Hematopoietic multipotent progenitor cell treated with erythropoietin and hydrocortisone succinate and interleukin-3 and kit ligand, for 4 days (in vitro differentiated cells): Measurements from ENCODE around the gene DEFB114.

Experiments used
- DNase-seq: peaks from one replicate; pipeline ENCODE4 v3.0.0-alpha.2; 2015

Gene DEFB114

DNA sequence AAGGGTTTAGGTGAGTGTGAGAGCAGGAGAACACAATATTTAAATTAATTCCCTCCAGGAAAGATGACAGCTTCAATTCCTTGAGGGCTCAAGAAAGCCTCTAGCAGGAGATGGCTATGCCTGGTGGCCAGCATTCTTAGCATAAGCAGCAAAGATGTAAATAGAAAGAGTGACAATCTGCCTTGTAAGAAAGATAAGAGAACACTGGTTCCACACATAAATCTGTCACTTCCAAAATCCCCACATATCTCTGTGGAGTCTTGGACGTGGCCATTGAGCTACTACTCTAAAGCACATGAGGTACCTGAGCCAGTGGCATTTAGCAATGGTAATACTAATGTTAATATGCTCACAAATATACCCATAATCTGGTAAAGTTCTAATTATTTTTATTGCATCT lies 29.2 kb downstream of the DEFB114 start:
- DNase-seq, result no peak

- DNase-seq, result no peak
Measured at GRCh38 chr6:49933526-49933925, 30.4 kb downstream of the DEFB114 start.

GRCh38 chr6:49929340-49929739 lies 34.6 kb downstream of the DEFB114 start:
- DNase-seq, result no peak

DNA sequence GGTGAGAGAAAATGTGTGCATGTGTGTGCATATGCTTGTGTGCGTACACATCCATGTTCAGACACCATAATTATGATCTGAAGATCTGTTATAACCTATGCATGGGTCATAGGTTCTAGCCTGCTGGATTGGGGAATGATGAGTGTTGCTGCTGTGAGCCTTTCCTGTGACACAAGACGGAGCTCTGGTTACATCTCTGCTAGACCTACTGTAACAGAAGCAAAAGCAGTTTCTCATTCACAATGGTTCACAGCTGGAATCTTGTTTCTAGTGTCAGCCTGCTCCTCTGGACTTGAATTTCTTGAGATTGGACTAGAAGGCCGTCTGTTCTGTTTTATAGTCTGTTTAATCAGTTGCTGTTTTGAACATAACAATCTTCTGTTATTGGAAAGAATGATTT lies 40.1 kb downstream of the DEFB114 start:
- no peak for DNase-seq

DNA sequence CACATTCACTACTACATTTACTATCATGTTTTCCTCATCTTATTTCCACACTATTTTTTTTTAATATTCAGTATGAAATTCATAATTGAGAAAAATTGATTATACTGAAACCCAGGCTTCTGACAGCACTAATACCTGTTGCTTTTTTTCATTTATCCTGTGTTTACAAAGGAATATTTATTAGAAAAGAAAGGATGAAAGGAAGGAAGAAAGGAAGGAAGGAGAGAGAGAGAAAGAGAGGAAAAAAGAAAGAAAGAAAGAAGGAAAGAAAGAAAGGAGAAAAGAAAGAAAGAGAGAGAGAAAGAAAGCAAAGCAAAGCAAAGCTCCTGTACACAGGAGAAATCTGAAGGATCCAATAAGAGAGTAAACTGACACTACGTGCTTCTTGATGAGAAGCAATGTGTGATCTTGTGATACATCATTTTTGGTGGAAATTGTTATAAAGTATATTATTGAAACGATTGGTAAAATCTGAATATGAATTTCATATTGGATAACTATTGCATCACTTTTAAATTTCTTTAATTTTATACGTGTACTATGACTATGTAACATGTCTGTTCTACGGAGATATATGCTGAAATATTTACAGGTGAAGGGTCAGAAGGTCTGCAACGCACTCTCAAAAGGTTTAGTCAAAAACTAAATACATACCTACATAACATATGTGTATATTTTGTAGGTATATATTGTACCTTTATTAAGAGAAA lies 43.9 kb downstream of the DEFB114 start:
- no peak for DNase-seq

GRCh38 chr6:49919261-49919660 lies 44.7 kb downstream of the DEFB114 start:
- DNase-seq, result no peak

DNA sequence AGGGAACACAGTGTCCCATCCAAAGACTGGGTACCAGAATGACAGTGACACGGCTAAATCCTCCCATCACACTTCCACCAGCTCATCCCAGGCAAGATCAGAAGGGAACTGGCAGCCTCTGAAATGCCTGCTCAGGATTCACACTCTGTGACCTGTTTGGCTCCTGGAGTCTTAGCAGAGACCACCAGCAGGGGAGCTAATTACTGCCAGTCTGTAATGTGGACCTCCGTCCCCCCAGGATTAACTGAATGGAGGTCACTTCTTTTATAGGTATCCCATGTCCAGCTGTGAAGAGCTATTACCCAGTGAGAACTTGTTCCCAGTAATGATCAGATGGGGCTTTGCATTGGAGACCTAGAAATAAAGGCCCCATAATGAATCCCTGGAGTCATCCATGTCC lies 45.2 kb downstream of the DEFB114 start:
- no peak for DNase-seq

DNA sequence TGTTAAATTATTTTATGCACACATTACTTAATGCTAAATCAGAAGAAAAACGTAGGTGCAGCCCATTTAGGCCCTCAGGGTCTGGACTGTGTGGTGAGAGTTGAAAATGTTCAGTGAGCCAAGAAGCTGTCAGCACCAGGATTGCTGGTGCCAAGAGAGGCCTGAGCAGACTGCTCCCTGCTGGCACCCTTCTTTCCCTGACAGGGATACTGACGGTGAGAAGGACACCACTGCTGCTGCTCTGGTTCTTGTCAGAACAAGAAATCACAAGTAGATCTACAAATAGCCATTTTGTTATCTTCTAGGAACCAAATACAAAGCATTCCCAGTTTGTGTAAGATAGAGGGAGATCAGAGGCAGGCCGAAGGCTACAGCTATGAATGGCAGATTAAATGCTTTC lies 48.9 kb downstream of the DEFB114 start:
- no peak for DNase-seq

DNA sequence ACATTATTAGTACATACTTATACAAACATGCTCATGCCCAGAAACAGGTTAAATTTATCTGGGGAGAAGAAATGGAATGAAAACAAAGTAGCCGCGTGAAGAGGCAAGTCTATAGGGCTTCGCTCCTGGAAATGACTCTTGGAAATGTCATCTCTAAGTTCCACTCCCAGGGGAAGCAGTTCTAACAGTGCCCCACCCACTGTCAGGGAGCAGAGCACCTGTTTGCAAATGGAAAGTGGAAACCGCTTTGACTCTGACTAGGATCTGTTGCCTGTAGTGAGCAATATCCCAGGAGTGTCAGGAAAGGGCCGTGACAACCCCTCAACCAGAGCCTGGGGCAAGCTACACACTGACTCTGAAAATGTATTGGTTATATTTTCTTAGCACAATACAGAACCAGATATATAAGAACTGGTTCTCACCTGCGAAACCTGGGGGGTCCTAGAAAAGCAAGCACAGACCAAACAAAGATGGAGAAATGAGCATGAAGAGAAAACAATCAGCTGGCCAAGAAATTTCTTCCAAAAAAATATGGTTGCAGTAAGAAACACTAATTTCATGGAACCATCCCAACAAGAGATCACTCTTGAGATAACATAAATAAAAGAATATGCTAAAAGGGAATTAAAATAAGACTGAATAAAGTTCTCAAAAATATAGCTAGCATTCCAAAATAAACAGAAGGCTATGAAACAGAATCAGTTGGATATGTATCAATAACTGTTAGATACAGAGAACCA lies 50.2 kb downstream of the DEFB114 start:
- DNase-seq, result no peak

DNA sequence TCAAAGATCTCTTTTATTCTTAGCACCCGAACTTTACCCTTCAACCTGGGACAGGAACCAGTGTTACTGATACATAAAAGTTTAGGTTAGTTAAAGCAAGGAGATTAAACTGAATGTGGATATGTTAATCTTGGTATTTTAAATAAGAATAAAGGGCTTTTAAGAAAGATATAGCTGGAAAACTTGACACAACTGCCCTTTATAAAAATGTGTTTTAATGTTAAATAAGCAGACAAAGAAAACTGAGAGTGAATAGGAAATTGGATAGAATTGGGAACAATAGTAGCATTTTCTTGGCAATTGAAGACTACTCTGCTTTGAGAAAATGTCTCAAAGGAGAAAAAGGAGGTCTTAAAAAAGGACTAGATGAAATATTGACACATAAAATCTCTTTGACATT lies 51.8 kb downstream of the DEFB114 start:
- DNase-seq, result no peak

- DNase-seq, result no peak
Measured at GRCh38 chr6:49911252-49911651, 52.7 kb downstream of the DEFB114 start.
